HG03025 (cell line): Measurements from ENCODE around the gene SCD.
A peak's percentile ranks its signal among the peaks of the same experiment; 100 is the strongest.
"Not testable (repeated sequence)": the region's sequence is repeated elsewhere in the genome, so short reads cannot be mapped to it uniquely, and the experiment has no call there.

Source experiments
- ATAC-seq: cut with Tn5 transposase; IDR thresholded peaks from one replicate; pipeline ENCODE4 v1.9.1; 2021; ENCODE audit warnings: mild to moderate bottlenecking, moderate library complexity; ENCODE audit not compliant: unreplicated experiment, low FRiP score

The SCD gene

DNA sequence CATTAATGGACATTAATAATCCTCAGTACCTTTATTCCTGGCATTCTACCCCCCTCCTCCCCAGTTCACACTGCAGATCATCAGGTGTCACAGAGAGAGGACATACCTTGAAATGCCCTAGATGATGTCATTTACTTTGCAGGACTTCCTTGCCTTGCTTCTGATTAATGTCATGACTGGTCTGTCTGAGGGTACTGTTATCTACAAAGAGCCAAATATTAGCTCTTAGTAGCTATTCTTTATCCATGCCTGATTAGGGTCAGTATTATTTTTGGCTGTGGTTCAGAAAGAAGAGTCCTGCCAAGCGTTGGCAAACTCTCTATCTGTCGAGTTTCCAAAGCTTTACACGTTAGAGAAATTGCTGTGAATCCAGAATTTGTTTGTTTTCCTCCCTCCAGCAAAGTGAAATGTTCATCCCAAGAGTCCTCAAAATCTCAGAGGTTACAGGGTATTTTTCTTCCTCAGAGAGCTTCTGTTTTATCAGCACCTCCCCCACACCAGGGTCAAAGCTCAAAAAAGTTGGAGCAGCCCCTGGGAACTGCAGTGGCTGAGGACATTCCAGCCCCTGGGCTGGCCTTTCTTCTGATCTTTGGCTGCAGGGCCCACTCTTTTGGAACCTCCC lies 12.6 kb downstream of the SCD start:
- no peak for ATAC-seq

DNA sequence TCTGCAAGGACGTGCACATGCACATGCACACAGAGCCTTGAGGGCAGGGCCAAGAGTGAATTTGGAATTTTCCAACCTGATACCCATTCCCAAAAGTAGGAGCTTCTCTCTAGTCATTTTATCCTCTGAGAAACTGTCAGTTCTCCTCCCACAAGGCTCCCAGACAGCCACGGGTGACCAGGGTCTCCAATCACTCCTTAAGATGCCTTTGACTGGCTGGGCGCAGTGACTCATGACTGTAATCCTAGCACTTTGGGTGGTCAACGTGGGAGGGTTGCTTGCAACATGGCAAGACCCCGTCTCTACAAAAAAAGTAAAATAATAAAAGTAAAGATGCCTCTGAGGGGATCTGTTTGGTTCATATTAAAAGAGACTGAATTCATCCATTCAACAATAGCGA lies 13.2 kb downstream of the SCD start:
- ATAC-seq: no peak

DNA sequence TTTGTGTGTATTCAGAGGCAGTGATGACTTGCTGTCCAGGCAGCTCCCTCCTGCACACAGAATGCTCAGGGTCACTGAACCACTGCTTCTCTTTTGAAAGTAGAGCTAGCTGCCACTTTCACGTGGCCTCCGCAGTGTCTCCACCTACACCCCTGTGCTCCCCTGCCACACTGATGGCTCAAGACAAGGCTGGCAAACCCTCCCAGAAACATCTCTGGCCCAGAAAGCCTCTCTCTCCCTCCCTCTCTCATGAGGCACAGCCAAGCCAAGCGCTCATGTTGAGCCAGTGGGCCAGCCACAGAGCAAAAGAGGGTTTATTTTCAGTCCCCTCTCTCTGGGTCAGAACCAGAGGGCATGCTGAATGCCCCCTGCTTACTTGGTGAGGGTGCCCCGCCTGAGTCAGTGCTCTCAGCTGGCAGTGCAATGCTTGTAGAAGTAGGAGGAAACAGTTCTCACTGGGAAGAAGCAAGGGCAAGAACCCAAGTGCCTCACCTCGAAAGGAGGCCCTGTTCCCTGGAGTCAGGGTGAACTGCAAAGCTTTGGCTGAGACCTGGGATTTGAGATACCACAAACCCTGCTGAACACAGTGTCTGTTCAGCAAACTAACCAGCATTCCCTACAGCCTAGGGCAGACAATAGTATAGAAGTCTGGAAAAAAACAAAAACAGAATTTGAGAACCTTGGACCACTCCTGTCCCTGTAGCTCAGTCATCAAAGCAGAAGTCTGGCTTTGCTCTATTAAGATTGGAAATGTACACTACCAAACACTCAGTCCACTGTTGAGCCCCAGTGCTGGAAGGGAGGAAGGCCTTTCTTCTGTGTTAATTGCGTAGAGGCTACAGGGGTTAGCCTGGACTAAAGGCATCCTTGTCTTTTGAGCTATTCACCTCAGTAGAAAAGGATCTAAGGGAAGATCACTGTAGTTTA lies 15.8 kb downstream of the SCD start:
- no peak for ATAC-seq

DNA sequence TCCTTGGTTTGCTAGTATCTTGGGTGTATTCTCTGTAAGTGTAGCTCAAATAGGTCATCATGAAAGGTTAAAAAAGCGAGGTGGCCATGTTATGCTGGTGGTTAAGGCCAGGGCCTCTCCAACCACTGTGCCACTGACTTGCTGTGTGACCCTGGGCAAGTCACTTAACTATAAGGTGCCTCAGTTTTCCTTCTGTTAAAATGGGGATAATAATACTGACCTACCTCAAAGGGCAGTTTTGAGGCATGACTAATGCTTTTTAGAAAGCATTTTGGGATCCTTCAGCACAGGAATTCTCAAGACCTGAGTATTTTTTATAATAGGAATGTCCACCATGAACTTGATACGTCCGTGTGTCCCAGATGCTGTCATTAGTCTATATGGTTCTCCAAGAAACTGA lies 17.1 kb downstream of the SCD start:
- no peak for ATAC-seq

DNA sequence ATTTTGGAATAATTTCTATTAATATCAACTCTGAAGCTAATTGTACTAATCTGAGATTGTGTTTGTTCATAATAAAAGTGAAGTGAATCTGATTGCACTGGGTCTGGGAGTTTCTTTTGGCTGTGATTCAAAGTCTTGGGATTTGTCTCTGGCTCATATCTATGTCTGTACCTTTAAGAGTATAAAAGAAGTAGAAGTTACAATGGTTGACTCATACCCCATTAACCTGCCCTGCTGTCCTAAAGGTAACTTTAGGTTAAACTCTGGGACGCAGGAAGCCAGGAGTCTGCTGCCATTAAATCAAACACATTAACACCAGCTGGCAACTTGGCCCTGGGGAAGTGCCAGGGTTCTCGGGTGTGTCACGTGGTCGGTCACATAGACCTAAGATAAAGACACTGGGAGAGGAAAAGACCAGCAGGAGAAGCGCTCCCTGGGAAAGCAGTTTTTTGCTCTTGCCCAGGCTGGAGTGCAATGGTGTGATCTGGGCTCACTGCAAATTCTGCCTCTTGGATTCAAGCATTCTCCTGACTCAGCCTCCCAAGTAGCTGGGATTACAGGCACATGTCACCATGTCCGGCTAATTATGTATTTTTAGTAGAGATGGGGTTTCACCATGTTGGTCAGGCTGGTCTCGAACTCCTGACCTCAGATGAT lies 17.8 kb downstream of the SCD start:
- ATAC-seq: no peak

DNA sequence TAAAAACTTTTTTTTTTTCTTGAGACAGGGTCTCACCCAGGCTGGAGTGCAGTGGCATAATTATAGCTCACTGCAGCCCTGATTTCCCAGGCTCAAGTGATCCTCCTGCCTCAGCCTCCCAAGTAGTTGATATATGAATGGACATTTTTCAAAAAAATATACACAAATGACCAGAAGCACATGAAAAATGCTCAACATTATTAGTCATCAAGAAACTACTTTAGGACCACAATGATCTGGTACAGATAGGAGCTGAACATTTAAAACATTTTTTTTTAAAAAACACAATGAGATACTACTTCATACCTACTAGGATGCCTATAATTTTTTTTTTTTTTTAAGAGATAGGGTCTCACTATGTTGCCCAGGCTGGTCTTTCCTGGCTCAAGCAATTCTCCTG lies 21.7 kb downstream of the SCD start:
- no peak for ATAC-seq

DNA sequence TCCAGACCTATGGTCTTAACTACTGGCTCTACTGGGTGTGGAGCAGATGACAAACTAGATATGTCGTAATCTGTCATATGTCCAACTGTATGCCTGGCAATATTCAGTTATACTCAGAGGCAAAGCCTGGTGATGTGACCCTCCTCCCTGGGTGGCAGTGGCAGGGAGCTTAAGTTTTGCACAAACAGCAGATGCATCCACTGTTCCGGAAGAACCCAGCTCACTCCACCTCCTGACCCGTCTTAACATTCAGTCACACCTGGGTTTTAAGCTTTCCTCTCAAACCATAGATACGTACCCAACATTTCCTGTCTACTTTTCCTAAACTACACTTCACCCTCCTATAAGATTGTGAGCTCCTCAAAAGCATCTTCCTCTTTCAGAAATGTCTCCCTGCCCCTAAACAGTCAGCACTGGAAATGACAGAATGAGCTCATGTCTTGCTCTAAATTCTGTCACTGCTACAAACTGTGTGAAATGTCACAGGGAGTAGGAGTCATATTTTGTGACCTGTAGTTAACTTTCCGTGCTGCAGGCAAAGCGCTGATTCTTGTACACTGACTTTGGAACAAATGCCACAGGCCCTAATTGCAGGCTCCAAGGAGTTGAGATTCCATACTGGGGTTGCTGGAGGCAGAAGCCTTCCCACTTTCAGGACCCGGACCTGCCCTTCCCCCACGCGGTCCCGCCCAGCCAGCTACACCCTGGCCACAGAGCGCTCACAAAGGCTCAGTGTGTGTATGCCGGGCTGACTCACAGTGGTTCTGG lies 23.9 kb downstream of the SCD start:
- ATAC-seq: no peak

DNA sequence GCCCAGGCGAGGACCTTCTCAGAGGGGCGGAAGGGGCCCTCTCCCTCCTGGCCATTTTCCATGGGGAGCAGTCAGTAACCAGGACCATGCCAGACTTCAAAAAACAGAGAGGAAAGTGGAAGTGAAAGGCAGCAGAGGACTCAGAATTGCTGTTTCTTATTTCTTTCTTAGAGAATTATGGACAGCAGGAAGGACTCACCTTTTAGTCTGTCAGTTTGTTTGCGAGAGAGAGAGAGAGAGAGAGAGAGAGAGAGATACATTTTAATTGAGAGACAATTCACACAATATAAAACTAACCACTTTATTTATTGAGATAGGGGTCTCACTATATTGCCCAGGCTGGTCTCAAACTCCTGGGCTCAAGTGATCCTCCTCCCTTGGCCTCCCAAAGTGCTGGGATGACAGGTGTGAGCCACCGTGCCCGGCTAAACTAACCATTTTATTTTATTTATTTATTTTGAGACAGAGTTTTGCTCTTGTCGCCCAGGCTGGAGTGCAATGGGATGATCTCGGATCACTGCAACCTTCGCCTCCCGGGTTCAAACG lies 24.5 kb downstream of the SCD start:
- no peak for ATAC-seq

DNA sequence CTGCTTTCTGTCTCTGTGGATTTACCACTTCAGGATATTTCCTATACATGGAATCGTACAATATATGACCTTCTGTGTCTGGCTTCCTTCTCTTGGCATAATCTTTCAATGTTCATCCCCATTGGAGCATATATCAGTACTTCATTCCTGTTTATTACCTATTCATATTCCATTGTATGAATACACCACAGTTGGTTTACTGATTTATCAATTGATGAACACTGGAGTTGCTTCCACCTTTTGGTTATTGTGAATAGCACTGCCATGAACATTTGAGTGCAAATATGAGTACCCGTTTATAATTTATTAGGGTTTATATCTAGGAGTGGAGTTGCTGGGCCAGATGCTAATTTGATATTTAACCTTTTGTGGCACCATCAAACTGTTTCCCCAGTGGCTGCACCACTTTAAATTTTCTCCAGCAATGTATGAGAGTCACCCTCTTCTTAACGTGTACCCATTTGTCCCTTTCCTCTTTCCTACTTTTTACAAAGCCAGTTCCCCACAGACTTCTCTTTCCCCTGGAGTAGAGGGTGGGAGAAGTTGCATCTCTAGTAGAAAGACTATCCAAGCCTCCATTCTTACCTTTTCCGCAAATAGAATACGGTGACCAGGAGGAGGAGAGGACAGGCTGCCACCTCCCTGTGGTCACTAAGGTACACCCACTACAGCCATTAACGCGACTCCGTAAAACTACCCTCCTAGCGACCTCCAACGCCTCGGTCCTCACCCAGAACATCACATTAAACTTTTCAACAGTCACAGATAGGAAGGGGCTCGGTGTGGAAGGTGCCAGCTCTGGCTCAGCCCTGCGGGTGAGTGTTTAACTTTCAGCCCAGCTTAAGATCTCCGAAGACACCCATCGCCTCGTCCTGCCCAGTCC lies 25.6 kb downstream of the SCD start:
- no peak for ATAC-seq

DNA sequence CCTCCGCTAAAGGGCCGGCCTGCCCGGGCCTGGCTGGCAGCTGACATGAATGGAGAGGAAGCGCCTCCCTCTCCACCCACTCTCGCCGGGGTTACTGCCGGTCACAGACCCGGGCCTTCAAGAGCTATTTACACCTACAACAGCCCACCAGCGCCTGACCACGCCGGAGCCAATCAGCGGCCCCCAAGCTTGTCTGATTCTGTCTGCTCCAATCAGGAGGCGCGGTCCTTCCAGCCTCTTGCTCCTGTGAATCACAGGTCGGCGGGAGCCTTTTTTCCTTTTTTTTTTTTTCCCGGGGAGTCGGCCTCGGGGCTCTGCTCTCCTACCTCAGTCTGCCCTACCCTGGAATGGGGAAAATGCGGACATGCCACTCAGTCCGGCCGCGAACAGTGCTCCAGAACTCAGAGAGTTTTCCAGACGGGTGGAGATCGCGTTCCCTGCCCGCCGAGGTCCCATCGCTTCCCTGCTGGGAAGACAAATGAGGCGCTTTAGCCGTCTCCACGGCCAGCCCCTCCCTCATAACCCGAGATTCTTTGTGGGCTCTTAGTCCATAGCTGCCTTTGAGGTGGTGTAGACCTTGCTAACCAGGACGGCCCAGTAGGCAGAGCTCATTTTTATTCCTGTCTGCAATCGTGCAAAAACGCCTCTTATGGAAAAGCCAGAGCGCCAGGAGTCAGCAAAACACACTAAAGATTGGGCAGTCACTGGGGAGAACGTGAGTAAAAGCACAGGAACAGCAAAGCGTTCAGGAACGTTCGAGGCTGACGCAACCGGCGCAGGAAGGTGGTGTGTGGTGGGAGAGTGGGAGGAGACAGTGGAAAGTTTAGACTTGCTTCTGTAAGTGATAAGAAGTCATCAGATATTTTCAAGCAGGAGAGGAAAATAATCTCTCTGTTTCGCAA lies 26.5 kb downstream of the SCD start:
- peak; percentile 87 for ATAC-seq

DNA sequence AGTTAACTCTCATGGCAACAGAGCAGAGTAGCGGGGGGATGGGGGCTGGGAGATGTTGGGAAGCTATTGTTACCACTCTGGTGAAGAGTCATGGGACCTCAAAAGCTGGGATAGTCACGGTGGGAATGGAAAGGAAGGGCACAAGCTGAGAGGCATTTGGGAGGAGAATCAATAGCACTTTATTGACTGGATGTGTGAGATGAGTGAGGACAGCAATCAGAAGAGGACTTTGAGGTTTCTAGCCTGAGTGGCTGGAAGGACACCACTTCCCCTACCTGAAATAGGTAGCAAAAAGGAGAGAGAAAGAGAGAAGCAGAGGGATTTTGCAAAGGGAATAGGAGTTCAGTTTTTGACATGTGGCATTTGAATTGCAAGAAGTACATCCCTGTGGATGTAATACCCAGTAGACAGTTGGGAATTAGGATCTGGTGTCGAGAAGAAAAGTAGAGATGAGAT lies 27.2 kb downstream of the SCD start:
- ATAC-seq: no peak

DNA sequence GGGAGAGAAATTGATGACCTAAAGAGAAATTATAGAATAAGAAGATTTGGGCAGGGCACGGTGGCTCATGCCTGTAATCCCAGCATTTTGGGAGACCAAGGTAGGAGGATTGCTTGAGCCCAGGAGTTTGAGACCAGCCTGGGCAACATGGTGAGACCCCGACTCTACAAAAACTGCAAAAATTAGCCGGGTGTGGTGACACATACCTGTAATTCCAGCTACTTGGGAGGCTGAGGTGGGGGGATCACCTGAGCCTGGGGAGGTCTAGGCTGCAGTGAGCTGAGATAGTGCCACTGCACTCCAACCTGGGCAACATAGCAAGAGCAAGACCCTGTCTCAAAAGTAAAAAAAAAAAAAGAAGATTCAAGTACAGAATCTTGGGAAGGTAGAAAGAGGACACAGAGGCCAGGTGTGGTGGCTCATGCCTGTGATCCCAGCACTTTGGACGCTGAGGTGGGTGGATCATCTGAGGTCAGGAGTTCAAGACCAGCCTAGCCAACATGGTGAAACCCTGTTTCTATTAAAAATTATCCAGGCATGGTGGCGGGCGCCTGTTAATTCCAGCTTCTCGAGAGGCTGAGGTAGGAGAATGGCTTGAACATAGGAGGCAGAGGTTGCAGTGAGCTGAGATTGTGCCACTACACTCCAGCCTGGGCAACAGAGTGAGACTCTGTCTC lies 27.8 kb downstream of the SCD start:
- ATAC-seq: not testable (repeated sequence)

DNA sequence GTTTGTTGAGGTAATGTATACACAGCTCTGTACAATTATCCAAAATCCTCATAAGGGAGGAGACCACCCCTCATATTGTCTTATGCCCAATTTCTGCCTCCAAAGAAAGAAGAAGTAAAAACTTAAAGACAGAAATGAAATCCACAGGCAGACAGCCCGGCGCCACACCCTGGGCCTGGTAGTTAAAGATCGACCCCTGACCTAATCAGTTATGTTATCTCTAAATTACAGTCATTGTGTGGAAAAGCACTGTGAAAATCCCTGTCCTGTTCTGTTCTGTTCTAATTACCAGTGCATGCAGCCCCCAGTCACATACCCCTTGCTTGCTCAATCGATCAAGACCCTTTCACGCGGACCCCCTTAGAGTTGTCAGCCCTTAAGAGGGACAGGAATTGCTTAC lies 29.6 kb downstream of the SCD start:
- not testable (repeated sequence) for ATAC-seq

DNA sequence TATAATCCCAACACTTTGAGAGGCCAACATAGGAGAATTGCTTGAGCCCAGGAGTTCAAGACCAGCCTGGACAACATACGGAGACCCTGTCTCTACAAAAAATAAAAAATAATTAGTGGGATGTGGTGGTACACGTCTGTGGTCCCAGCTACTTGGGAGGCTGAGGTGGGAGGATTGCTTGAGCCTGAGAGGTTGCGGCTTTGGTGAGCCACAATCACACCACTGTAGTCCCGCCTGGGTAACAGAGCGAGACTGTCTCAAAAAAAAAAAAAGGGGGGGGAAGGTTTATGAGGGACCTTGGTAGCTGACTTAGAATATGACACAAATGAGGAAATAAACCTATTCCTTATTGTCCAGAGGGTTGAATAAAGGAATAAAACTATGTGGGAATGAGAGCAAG lies 30.8 kb downstream of the SCD start:
- no peak for ATAC-seq

DNA sequence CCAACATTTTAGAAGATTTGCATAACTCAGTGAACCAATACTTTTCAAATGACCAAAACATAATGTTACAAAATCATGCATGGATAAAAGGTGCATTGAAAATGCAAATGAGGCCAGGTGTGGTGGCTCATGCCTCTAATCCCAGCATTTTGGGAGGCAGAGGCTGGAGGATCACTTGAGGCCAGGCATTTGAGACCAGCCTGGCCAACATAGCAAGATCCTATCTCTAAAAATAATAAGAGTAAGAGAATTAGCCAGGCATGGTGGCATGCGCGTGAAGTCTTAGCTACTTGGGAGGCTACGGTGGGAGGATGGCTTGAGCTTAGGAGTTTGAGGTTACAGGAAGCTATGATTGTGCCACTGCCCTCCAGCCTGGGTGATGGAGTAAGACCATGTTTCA lies 33.4 kb downstream of the SCD start:
- ATAC-seq: no peak

DNA sequence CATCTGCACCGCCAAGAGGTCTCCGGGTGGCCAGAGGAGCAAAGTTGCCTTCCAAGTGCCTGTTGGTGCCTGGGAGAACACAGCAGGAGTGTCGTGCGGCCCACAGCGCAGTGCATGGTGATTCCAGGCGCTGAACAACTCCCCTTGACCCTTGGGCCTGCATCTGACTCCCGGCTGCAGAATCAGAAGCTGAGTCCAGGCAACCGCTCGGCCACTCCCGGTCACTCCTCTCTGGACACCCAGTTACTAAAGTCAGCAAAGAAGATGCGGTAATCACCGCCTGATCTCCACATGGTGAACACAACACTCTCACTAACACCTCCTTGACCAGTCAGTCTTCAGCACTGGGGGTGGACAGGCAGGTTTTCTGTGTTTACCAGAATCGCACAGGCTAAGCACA lies 35.5 kb downstream of the SCD start:
- no peak for ATAC-seq

DNA sequence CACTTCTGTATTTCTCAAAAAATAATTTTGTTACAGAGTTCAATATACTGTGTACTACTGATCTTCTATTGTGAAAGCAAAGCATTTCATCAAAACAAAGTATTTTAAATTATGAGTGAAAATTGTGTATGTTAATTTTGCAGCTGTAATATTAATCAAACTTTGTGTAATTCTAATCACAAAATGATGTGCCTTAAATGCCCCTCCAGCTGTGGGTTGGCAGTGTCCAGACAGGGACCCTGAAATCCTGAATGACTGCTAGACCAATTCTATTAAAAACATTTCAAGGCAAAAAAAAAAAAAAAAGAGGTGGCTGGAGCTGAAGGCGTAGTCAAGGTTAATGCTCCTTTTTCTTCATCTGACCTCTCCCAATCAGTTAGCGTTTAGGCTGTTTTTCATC lies 36.2 kb downstream of the SCD start:
- no peak for ATAC-seq
